B cell (primary cell): ENCODE measurements around the gene LPAR5. TPM values are rescaled to one million over a fixed set of nuclear protein-coding genes. Genes with fewer than 3 reads are reported as not detected.
A peak's percentile ranks its signal among the peaks of the same experiment; 100 is the strongest.

Experiments used
- ATAC-seq: fragments of 200-7000 bp; cut with Tn5 transposase; one replicate; pipeline ENCODE4 v1.10.0; 2021; ENCODE audit warnings: low read depth, mild to moderate bottlenecking, moderate number of reproducible peaks, moderate library complexity
- CTCF ChIA-PET: fragments of 350-600 bp; sonication (Branson Sonifier 250); formaldehyde crosslinking; loops from one replicate; lab custom pipeline; 2021; ENCODE audit warnings: antibody characterized with exemption, inconsistent platforms; lab: Charles Lee
- POLR2A ChIA-PET: fragments of 350-600 bp; sonication (Branson Sonifier 250); formaldehyde crosslinking; loops from one replicate; lab custom pipeline; 2021; ENCODE audit warnings: antibody characterized with exemption; lab: Charles Lee
- DNase-seq: peaks from one replicate; pipeline ENCODE4 v3.0.0; 2013
- H2AFZ ChIP-seq: 2 replicates; pipeline ENCODE4 v1.6.1; 2012; ENCODE audit warnings: mild to moderate bottlenecking, low read depth, low read length; ENCODE audit not compliant: insufficient read depth, poor library complexity, severe bottlenecking
- H3K27ac ChIP-seq, 2 donors: 1 replicate in 1 of 2; 2 replicates in 1 of 2; pipeline ENCODE4 v1.5.1; 2012 to 2013; ENCODE audit warnings: low read length in 2 of 2, mild to moderate bottlenecking in 2 of 2, moderate library complexity in 1 of 2
- H3K27me3 ChIP-seq, 4 experiments: fragments of 200-600 bp in 1 of 4; sonication (generic) in 1 of 4; replicated peaks in 1 of 4; 1 replicate in 2 of 4; 2 replicates in 2 of 4; pipeline versions ENCODE4 v1.6.1 to v1.7.0; 2013 to 2016; ENCODE audit warnings: low read length in 3 of 4, mild to moderate bottlenecking in 2 of 4, mixed read lengths in 1 of 4, moderate library complexity in 1 of 4; ENCODE audit not compliant: insufficient read depth in 4 of 4, control insufficient read depth in 3 of 4; ENCODE audit errors: control extremely low read depth in 1 of 4
- H3K36me3 ChIP-seq, 2 experiments: replicated peaks in 1 of 2; 1 replicate in 1 of 2; 2 replicates in 1 of 2; pipeline versions ENCODE4 v1.6.1 to v1.7.1; 2013; ENCODE audit warnings: low read length in 1 of 2; ENCODE audit not compliant: insufficient read depth in 2 of 2, control insufficient read depth in 1 of 2; ENCODE audit errors: control extremely low read depth in 1 of 2, extremely low read depth in 1 of 2
- H3K4me1 ChIP-seq, 2 donors: fragments of 200-600 bp in 1 of 2; sonication (generic) in 1 of 2; 1 replicate in 1 of 2; 2 replicates in 1 of 2; pipeline versions ENCODE4 v1.5.1 to v1.6.1; 2013 to 2017; ENCODE audit warnings: low read length in 2 of 2; ENCODE audit not compliant: control insufficient read depth in 2 of 2, insufficient read depth in 2 of 2
- H3K4me2 ChIP-seq: replicated peaks from 2 replicates; pipeline ENCODE3; 2012; ENCODE audit warnings: mild to moderate bottlenecking, low read depth, low read length; ENCODE audit not compliant: poor library complexity, severe bottlenecking
- H3K4me3 ChIP-seq, 5 experiments: fragments of 200-600 bp in 1 of 5; sonication (generic) in 1 of 5; 1 replicate in 3 of 5; 2 replicates in 2 of 5; pipeline versions ENCODE4 v1.5.1 to v1.7.0; 2011 to 2016; ENCODE audit warnings: low read length in 4 of 5, mild to moderate bottlenecking in 4 of 5, low read depth in 2 of 5, control low read depth in 1 of 5, moderate library complexity in 1 of 5; ENCODE audit not compliant: insufficient read depth in 1 of 5; ENCODE audit errors: control extremely low read depth in 1 of 5, extremely low read depth in 1 of 5
- H3K79me2 ChIP-seq: fragments of 200-600 bp; sonication (generic); one replicate; pipeline ENCODE4 v1.6.0; 2016; ENCODE audit warnings: low read length; ENCODE audit not compliant: control insufficient read depth, insufficient read depth
- H3K9ac ChIP-seq: fragments of 200-600 bp; sonication (generic); 2 replicates; pipeline ENCODE4 v1.6.1; 2017; ENCODE audit warnings: mild to moderate bottlenecking, low read length, moderate library complexity
- H3K9me3 ChIP-seq, 3 donors: one replicate each; pipeline versions ENCODE4 v1.6.1 to v1.7.1; 2013; ENCODE audit warnings: low read length in 2 of 3; ENCODE audit not compliant: control insufficient read depth in 2 of 3, insufficient read depth in 1 of 3; ENCODE audit errors: control extremely low read depth in 1 of 3
- H4K20me1 ChIP-seq: 2 replicates; pipeline ENCODE4 v1.6.0; 2012; ENCODE audit warnings: mild to moderate bottlenecking, low read length; ENCODE audit not compliant: insufficient read depth, control insufficient read depth, poor library complexity, severe bottlenecking
- H3K27ac Mint-ChIP-seq: one replicate; pipeline ENCODE4 v1.8.0; 2021; ENCODE audit warnings: mixed read lengths
- H3K27me3 Mint-ChIP-seq: one replicate; pipeline ENCODE4 v1.8.0; 2021; ENCODE audit warnings: mixed read lengths
- H3K4me1 Mint-ChIP-seq: one replicate; pipeline ENCODE4 v1.8.0; 2021; ENCODE audit warnings: mixed read lengths
- H3K4me3 Mint-ChIP-seq: one replicate; pipeline ENCODE4 v1.8.0; 2021; ENCODE audit warnings: mixed read lengths
- H3K9me3 Mint-ChIP-seq: one replicate; pipeline ENCODE4 v1.8.0; 2022; ENCODE audit warnings: mixed read lengths; ENCODE audit not compliant: insufficient read depth
- CTCF ChIP-seq: fragments of 200-600 bp; IDR thresholded peaks from one replicate; pipeline ENCODE4 v1.8.0; 2022; ENCODE audit warnings: antibody characterized with exemption, mild to moderate bottlenecking
- EZH2 ChIP-seq: IDR thresholded peaks from 2 replicates; pipeline ENCODE4 v1.6.1; 2012; ENCODE audit warnings: borderline replicate concordance, low read depth, mild to moderate bottlenecking, moderate library complexity, low read length; ENCODE audit not compliant: insufficient read depth, poor library complexity, severe bottlenecking
- WGBS: methylation state at CpG from one replicate; pipeline ENCODE4 v1.1.5; 2013; ENCODE audit warnings: missing lambda C conversion rate; ENCODE audit not compliant: insufficient coverage; 5-methylcytosine and 5-hydroxymethylcytosine counted together
- intact Hi-C: fragments of 100-400 bp; cut with micrococcal nuclease; formaldehyde crosslinking; loops from one replicate; pipeline ENCODE4 v1.10.0; 2022
- polyA plus RNA-seq: library from polyadenylated mRNA; depleted of rRNA; stranded (reverse); fragments of >200 nt; gene quantifications from 2 replicates; pipeline ENCODE4 v1.2.3, GENCODE V29; 2012
- total RNA-seq, 2 donors: library from RNA; stranded (reverse); fragments of 120-200 nt in 1 of 2; gene quantifications; 1 replicate in 1 of 2; 2 replicates in 1 of 2; pipeline versions ENCODE4 v1.2.3 to v1.2.4, GENCODE V29; 2013 to 2022

Gene LPAR5
- total and polyA plus RNA-seq, 2 donors (not counting 1 experiment from before 2014, with no cell fraction given): 29.0 to 59.6 TPM

GRCh38 chr12:6632026-6632983 lies 3.5 kb downstream of the LPAR5 start:
- Mint-ChIP-seq H3K9me3 (no peaks in the 10 kb centered on the region), H3K4me3 (peak overlapping the region; percentile 97), H3K27me3 (no peaks in the 10 kb centered on the region), H3K27ac (peak overlapping the region; percentile 99), H3K4me1 (peaks cover 73% of the 10 kb centered on the region)
- Histone ChIP-seq H3K4me2 (peak overlapping the region; percentile 81), H3K4me3 (peak overlapping the region; percentile 12 to 70 (median 55)), H3K4me1 (peaks cover 66 to 88% of the 10 kb centered on the region in 2 donors), H2AFZ (peak overlapping the region; percentile 47), H3K9me3 (no peaks in the 10 kb centered on the region), H3K79me2 (peaks cover 100% of the 10 kb centered on the region), H3K27ac (peak overlapping the region; percentile 85 to 86), H3K27me3 (no peaks in the 10 kb centered on the region), H3K36me3 (peaks cover 0 to 29% of the 10 kb centered on the region in 2 experiments), H4K20me1 (no peaks in the 10 kb centered on the region), H3K9ac (peak overlapping the region; percentile 66)
- CTCF ChIA-PET: interaction anchor here (0.6 to 5.9 kb wide), 10 partner anchors 11 to 121 kb away, joined by 3 to 58 read pairs (median 4); partner anchors contain the start of genes MLF2 and ZNF384
- DNase-seq (peak; percentile 83), ATAC-seq (peak; percentile 44)
- WGBS: 43% methylated on average over 20 of the region's 21 CpGs
- intact Hi-C loops: loop anchor here (2.0 to 10.0 kb wide), 3 partner anchors 16 to 312 kb away; partner anchors contain the start of genes C12orf57, RNU7-1 and ZNF384
- POLR2A ChIA-PET: interaction anchor here (0.6 to 1.3 kb wide), 9 partner anchors 11 to 57 kb away, joined by 3 to 5 read pairs (median 4); partner anchors contain the start of genes ACRBP and ZNF384
- TF ChIP-seq CTCF (no peak), EZH2 (no peak)
